H9 (cell line): ENCODE data around the gene SIKE1. TPM values are rescaled to one million over a fixed set of nuclear protein-coding genes. Genes with fewer than 3 reads are reported as not detected.

Experiments used
- DNase-seq: peaks from one replicate; pipeline ENCODE4 v3.0.0-alpha.2; 2017
- H2AFZ ChIP-seq: one replicate; pipeline ENCODE4 v1.6.1; 2013; ENCODE audit warnings: mild to moderate bottlenecking, low read length, control low read depth, moderate library complexity
- H2AK5ac ChIP-seq: 2 replicates; pipeline ENCODE4 v1.6.1; 2013; ENCODE audit warnings: low read length, control low read depth, mixed read lengths; ENCODE audit not compliant: insufficient read length
- H2BK120ac ChIP-seq: one replicate; pipeline ENCODE4 v1.6.1; 2013; ENCODE audit warnings: low read depth, mild to moderate bottlenecking, low read length, control low read depth, inconsistent platforms; ENCODE audit not compliant: poor library complexity, severe bottlenecking
- H2BK12ac ChIP-seq: 2 replicates; pipeline ENCODE4 v1.6.1; 2013; ENCODE audit warnings: low read length, control low read depth, mixed read lengths, low read depth; ENCODE audit not compliant: insufficient read length
- H2BK15ac ChIP-seq: 2 replicates; pipeline ENCODE4 v1.6.1; 2013; ENCODE audit warnings: low read depth, low read length, control low read depth
- H2BK20ac ChIP-seq: one replicate; pipeline ENCODE4 v1.6.1; 2013; ENCODE audit warnings: low read depth, mild to moderate bottlenecking, low read length, control low read depth, inconsistent platforms; ENCODE audit not compliant: poor library complexity, severe bottlenecking
- H2BK5ac ChIP-seq: 2 replicates; pipeline ENCODE4 v1.6.1; 2013; ENCODE audit warnings: low read length, control low read depth, mixed read lengths; ENCODE audit not compliant: insufficient read length
- H3K14ac ChIP-seq: 2 replicates; pipeline ENCODE4 v1.6.1; 2013; ENCODE audit warnings: low read length, control low read depth; ENCODE audit not compliant: insufficient read depth
- H3K18ac ChIP-seq: 2 replicates; pipeline ENCODE4 v1.6.1; 2013; ENCODE audit warnings: low read depth, mild to moderate bottlenecking, mixed read lengths, low read length, control low read depth; ENCODE audit not compliant: insufficient read length
- H3K23ac ChIP-seq: 2 replicates; pipeline ENCODE4 v1.6.1; 2013; ENCODE audit warnings: low read length, control low read depth, mixed read lengths, low read depth; ENCODE audit not compliant: insufficient read length
- H3K23me2 ChIP-seq: 2 replicates; pipeline ENCODE4 v1.6.1; 2013; ENCODE audit warnings: low read depth, mild to moderate bottlenecking, mixed read lengths, low read length, control low read depth; ENCODE audit not compliant: insufficient read length, poor library complexity, severe bottlenecking
- H3K27ac ChIP-seq: 2 replicates; pipeline ENCODE4 v1.5.1; 2013; ENCODE audit warnings: low read length, control low read depth, mixed read lengths, low read depth; ENCODE audit not compliant: insufficient read length
- H3K27me3 ChIP-seq: 2 replicates; pipeline ENCODE4 v1.6.1; 2013; ENCODE audit warnings: low read length, control low read depth, inconsistent platforms; ENCODE audit not compliant: insufficient read depth
- H3K4ac ChIP-seq: 2 replicates; pipeline ENCODE4 v1.6.1; 2013; ENCODE audit warnings: low read depth, mild to moderate bottlenecking, control low read depth, inconsistent platforms, low read length, moderate library complexity
- H3K4me1 ChIP-seq: 2 replicates; pipeline ENCODE4 v1.6.1; 2013; ENCODE audit warnings: low read length, control low read depth, inconsistent platforms; ENCODE audit not compliant: insufficient read depth
- H3K4me2 ChIP-seq: 2 replicates; pipeline ENCODE4 v1.6.1; 2013; ENCODE audit warnings: low read length, control low read depth, mixed read lengths; ENCODE audit not compliant: insufficient read length, insufficient read depth
- H3K56ac ChIP-seq: 2 replicates; pipeline ENCODE4 v1.6.1; 2013; ENCODE audit warnings: low read depth, mild to moderate bottlenecking, mixed read lengths, low read length, control low read depth; ENCODE audit not compliant: insufficient read length
- H3K79me1 ChIP-seq: 2 replicates; pipeline ENCODE4 v1.6.1; 2013; ENCODE audit warnings: low read depth, mild to moderate bottlenecking, moderate library complexity, low read length, control low read depth, inconsistent platforms; ENCODE audit not compliant: insufficient read depth, poor library complexity, severe bottlenecking
- H3K79me2 ChIP-seq: 2 replicates; pipeline ENCODE4 v1.6.1; 2013; ENCODE audit warnings: low read length, control low read depth, inconsistent platforms; ENCODE audit not compliant: insufficient read depth
- H3K9ac ChIP-seq: 2 replicates; pipeline ENCODE4 v1.6.1; 2013; ENCODE audit warnings: low read length, control low read depth, mixed read lengths; ENCODE audit not compliant: insufficient read length; ENCODE audit errors: extremely low read depth
- H3K9me3 ChIP-seq: one replicate; pipeline ENCODE4 v1.6.1; 2013; ENCODE audit warnings: low read depth, low read length, inconsistent platforms; ENCODE audit not compliant: control insufficient read depth
- H3T11ph ChIP-seq: one replicate; pipeline ENCODE4 v1.6.1; 2013; ENCODE audit warnings: mild to moderate bottlenecking, low read length, control low read depth, inconsistent platforms
- H4K20me1 ChIP-seq: one replicate; pipeline ENCODE4 v1.6.1; 2013; ENCODE audit not compliant: control insufficient read depth, insufficient read length, insufficient read depth
- H4K5ac ChIP-seq: 2 replicates; pipeline ENCODE4 v1.6.1; 2013; ENCODE audit warnings: low read depth, mild to moderate bottlenecking, mixed read lengths, low read length, control low read depth; ENCODE audit not compliant: insufficient read length
- H4K8ac ChIP-seq: replicated peaks from 2 replicates; pipeline ENCODE4 v1.6.1; 2013; ENCODE audit warnings: low read length, control low read depth, mixed read lengths, low read depth; ENCODE audit not compliant: insufficient read length
- H4K91ac ChIP-seq: 2 replicates; pipeline ENCODE4 v1.6.1; 2013; ENCODE audit warnings: low read depth, mild to moderate bottlenecking, moderate library complexity, mixed read lengths, low read length, control low read depth; ENCODE audit not compliant: insufficient read length
- H3K27ac Mint-ChIP-seq, 3 experiments: 2 replicates in 2 of 3; 3 replicates in 1 of 3; pipeline ENCODE4 v1.8.0; 2020 to 2021; ENCODE audit warnings: mixed read lengths in 3 of 3, mild to moderate bottlenecking in 1 of 3, moderate library complexity in 1 of 3
- H3K27me3 Mint-ChIP-seq: 2 replicates; pipeline ENCODE4 v1.8.0; 2021; ENCODE audit warnings: low read depth, mild to moderate bottlenecking, moderate library complexity, mixed read lengths
- H3K36me3 Mint-ChIP-seq, 3 experiments: 2 replicates in 2 of 3; 3 replicates in 1 of 3; pipeline ENCODE4 v1.8.0; 2020 to 2021; ENCODE audit warnings: low read depth in 3 of 3, mixed read lengths in 3 of 3; ENCODE audit not compliant: insufficient read depth in 1 of 3
- H3K4me1 Mint-ChIP-seq, 2 experiments: 2 replicates each; pipeline ENCODE4 v1.8.0; 2020; ENCODE audit warnings: mixed read lengths in 2 of 2
- H3K4me3 Mint-ChIP-seq, 2 experiments: 2 replicates in 1 of 2; 3 replicates in 1 of 2; pipeline ENCODE4 v1.8.0; 2020 to 2021; ENCODE audit warnings: mild to moderate bottlenecking in 2 of 2, mixed read lengths in 2 of 2, moderate library complexity in 1 of 2
- H3K9me3 Mint-ChIP-seq, 2 experiments: 2 replicates in 1 of 2; 3 replicates in 1 of 2; pipeline ENCODE4 v1.8.0; 2020; ENCODE audit warnings: mild to moderate bottlenecking in 2 of 2, mixed read lengths in 2 of 2, moderate library complexity in 1 of 2
- CTCF ChIP-seq: fragments of 200-600 bp; sonication (generic); conservative IDR thresholded peaks from 3 replicates; pipeline ENCODE4 v1.8.0; 2021; ENCODE audit warnings: antibody characterized with exemption, mild to moderate bottlenecking
- WGBS: extraction: QIAGEN DNeasy Blood & Tissue Kit; methylation state at CpG from one replicate; pipeline ENCODE4 v1.1.7; 2013; ENCODE audit warnings: missing lambda C conversion rate, low lambda C conversion rate, mixed read lengths; ENCODE audit not compliant: insufficient read length; ENCODE audit errors: extremely low coverage; 5-methylcytosine and 5-hydroxymethylcytosine counted together
- total RNA-seq: library from RNA; stranded (reverse); gene quantifications from 2 replicates; pipeline ENCODE4 v1.2.1, GENCODE V29; 2021

The SIKE1 gene
- total RNA-seq, 1 experiment from 2014 or later = 75.3 TPM

- Mint-ChIP-seq H3K36me3 (peaks cover 12 to 33% (median 26%) of the 10 kb centered on the region in 3 experiments), H3K4me3 (peak overlapping the region; percentile 100), H3K9me3 (no peaks in the 10 kb centered on the region; a peak in 2 of 5 replicates), H3K4me1 (peaks cover 45 to 53% of the 10 kb centered on the region in 2 experiments), H3K27ac (peak overlapping the region; percentile 100), H3K27me3 (peaks cover 1% of the 10 kb centered on the region; the same call in 1 of the 2 replicates)
- WGBS = no CpG with 5 or more reads among the region's 17 CpGs
- H2BK12ac ChIP-seq = no peak overlapping the region
- no peak overlapping the region for H2AK5ac ChIP-seq
- H3K56ac ChIP-seq = peak overlapping the region; percentile 95
- peak overlapping the region; percentile 25; the same call in 1 of the 2 replicates for H3K4ac ChIP-seq
- H3K4me1 ChIP-seq = peaks cover 9% of the 10 kb centered on the region; the same call in 1 of the 2 replicates
- peak overlapping the region; percentile 88 for H3K14ac ChIP-seq
- H2BK20ac ChIP-seq = no peak overlapping the region
- TF ChIP-seq CTCF = no peak
- H4K20me1 ChIP-seq = no peaks in the 10 kb centered on the region
- H2BK120ac ChIP-seq = no peak overlapping the region
- H4K5ac ChIP-seq = peak overlapping the region; percentile 86
- peak overlapping the region; percentile 90 for H3K18ac ChIP-seq
- no peak overlapping the region for H4K91ac ChIP-seq
- H3K4me2 ChIP-seq = peak overlapping the region; percentile 77
- H3K79me1 ChIP-seq = no peaks in the 10 kb centered on the region
- no peak overlapping the region for H2AFZ ChIP-seq
- H2BK15ac ChIP-seq = no peak overlapping the region
- peak overlapping the region; percentile 93 for H3K9ac ChIP-seq
- peak overlapping the region; percentile 92 for H2BK5ac ChIP-seq
- peak overlapping the region; percentile 63 for H3T11ph ChIP-seq
- no peak for DNase-seq
- H3K27me3 ChIP-seq = no peaks in the 10 kb centered on the region
- peaks cover 49% of the 10 kb centered on the region for H3K79me2 ChIP-seq
- no peak overlapping the region for H3K23ac ChIP-seq
- H3K27ac ChIP-seq = peak overlapping the region; percentile 76
- H3K9me3 ChIP-seq = no peaks in the 10 kb centered on the region
- H4K8ac ChIP-seq = peak overlapping the region; percentile 85
- peaks cover 3% of the 10 kb centered on the region for H3K23me2 ChIP-seq
Measured at GRCh38 chr1:114756949-114757454, 23.5 kb downstream of the SIKE1 start.
